Bronchial epithelial cell (primary cell): ENCODE measurements around the gene KLHL36. TPM values are rescaled to one million over a fixed set of nuclear protein-coding genes. Genes with fewer than 3 reads are reported as not detected.

ENCODE experiments used
- DNase-seq: peaks from one replicate; pipeline ENCODE4 v3.0.0-alpha.2; 2010; ENCODE audit warnings: low read depth
- FAIRE-seq: peaks from 2 replicates; lab custom pipeline; 2011; peaks lifted over from hg19 to GRCh38; lab: Jason Lieb, UNC
- H3K27me3 ChIP-seq: 2 replicates; pipeline ENCODE4 v1.5.1; 2011; ENCODE audit warnings: low read length; ENCODE audit not compliant: control insufficient read depth, insufficient read depth
- H3K36me3 ChIP-seq: 2 replicates; pipeline ENCODE4 v1.5.1; 2011; ENCODE audit warnings: low read length; ENCODE audit not compliant: control insufficient read depth, insufficient read depth
- H3K4me3 ChIP-seq: 2 replicates; pipeline ENCODE4 v1.5.1; 2011; ENCODE audit warnings: mild to moderate bottlenecking, low read depth, low read length, control low read depth
- CTCF ChIP-seq: IDR thresholded peaks from 2 replicates; pipeline ENCODE4 v1.5.1; 2011; ENCODE audit warnings: mild to moderate bottlenecking, moderate library complexity, low read length, control low read depth, inconsistent platforms; ENCODE audit not compliant: insufficient read depth, severe bottlenecking
- total RNA-seq: library from RNA; depleted of rRNA; stranded (reverse); fragments of >200 nt; gene quantifications from 2 replicates; pipeline ENCODE4 v1.2.1, GENCODE V29; 2014

Gene KLHL36
- total RNA-seq, 1 donor from 2014 or later = 78.7 TPM

- Histone ChIP-seq H3K36me3 (peaks cover 17% of the 10 kb centered on the region), H3K4me3 (no peak overlapping the region), H3K27me3 (no peaks in the 10 kb centered on the region)
- no peak for TF ChIP-seq CTCF
- DNase-seq = no peak
- no peak for FAIRE-seq
Observed at GRCh38 chr16:84613408-84614072, 34.8 kb upstream of the KLHL36 start.

- no peak for DNase-seq
- Histone ChIP-seq H3K36me3 (peaks cover 16% of the 10 kb centered on the region), H3K27me3 (no peaks in the 10 kb centered on the region), H3K4me3 (no peak overlapping the region)
- no peak for TF ChIP-seq CTCF
- no peak for FAIRE-seq
Observed at GRCh38 chr16:84614073-84614459, 34.2 kb upstream of the KLHL36 start.

GRCh38 chr16:84614623-84614967 is 33.7 kb upstream of the KLHL36 start:
- DNase-seq = no peak
- Histone ChIP-seq H3K4me3 (no peak overlapping the region), H3K27me3 (no peaks in the 10 kb centered on the region), H3K36me3 (peaks cover 13% of the 10 kb centered on the region)
- no peak for TF ChIP-seq CTCF
- no peak for FAIRE-seq

- no peak for TF ChIP-seq CTCF
- FAIRE-seq (no peak), DNase-seq (no peak)
- Histone ChIP-seq H3K27me3 (no peaks in the 10 kb centered on the region), H3K36me3 (peaks cover 13% of the 10 kb centered on the region), H3K4me3 (no peak overlapping the region)
Observed at GRCh38 chr16:84614968-84615813, 33.1 kb upstream of the KLHL36 start.

- FAIRE-seq (no peak), DNase-seq (no peak)
- no peak for TF ChIP-seq CTCF
- peaks cover 13% of the 10 kb centered on the region for H3K36me3 ChIP-seq
- no peaks in the 10 kb centered on the region for H3K27me3 ChIP-seq
- peak overlapping the region; percentile 79 for H3K4me3 ChIP-seq
Observed at GRCh38 chr16:84616515-84616914, 31.8 kb upstream of the KLHL36 start.
